HG03378 (cell line): ENCODE results near the gene QRICH1.

Experiments
- ATAC-seq: cut with Tn5 transposase; IDR thresholded peaks from one replicate; pipeline ENCODE4 v1.9.1; 2021; ENCODE audit warnings: mild to moderate bottlenecking, moderate library complexity; ENCODE audit not compliant: unreplicated experiment

Gene QRICH1

GRCh38 chr3:49001155-49001554 lies 92.7 kb downstream of the QRICH1 start:
- ATAC-seq = no peak

- ATAC-seq = no peak
Observed at GRCh38 chr3:48999085-48999858, 94.6 kb downstream of the QRICH1 start.

- no peak for ATAC-seq
Observed at GRCh38 chr3:48997714-48998637, 95.9 kb downstream of the QRICH1 start.

GRCh38 chr3:48997102-48997635 lies 96.7 kb downstream of the QRICH1 start:
- no peak for ATAC-seq

- ATAC-seq = no peak
Observed at GRCh38 chr3:48996640-48997039, 97.2 kb downstream of the QRICH1 start.

GRCh38 chr3:48993834-48994233 lies 100.0 kb downstream of the QRICH1 start:
- ATAC-seq = no peak

GRCh38 chr3:48991851-48992545 lies 101.9 kb downstream of the QRICH1 start:
- ATAC-seq = no peak

GRCh38 chr3:48990636-48991469 lies 103.0 kb downstream of the QRICH1 start:
- ATAC-seq = no peak

- ATAC-seq = no peak
Observed at GRCh38 chr3:48989796-48990635, 103.9 kb downstream of the QRICH1 start, which contains the start of gene P4HTM. P4HTM (plus strand) TSS chr3:48990241; CDS start chr3:48990257, 16 bp downstream.

- no peak for ATAC-seq
Observed at GRCh38 chr3:48989126-48989795, 104.6 kb downstream of the QRICH1 start.

GRCh38 chr3:48985831-48986376 lies 108.0 kb downstream of the QRICH1 start:
- ATAC-seq = no peak

- ATAC-seq = no peak
Observed at GRCh38 chr3:48984663-48985062, 109.2 kb downstream of the QRICH1 start.

- ATAC-seq = no peak
Observed at GRCh38 chr3:48983096-48983495, 110.8 kb downstream of the QRICH1 start.

GRCh38 chr3:48982686-48983085 lies 111.2 kb downstream of the QRICH1 start:
- ATAC-seq = no peak

GRCh38 chr3:48982016-48982415 lies 111.9 kb downstream of the QRICH1 start:
- ATAC-seq = no peak

- ATAC-seq = no peak
Observed at GRCh38 chr3:48980295-48980694, 113.6 kb downstream of the QRICH1 start.
